Measurements from ENCODE around the gene PDCD2L. TPM values are rescaled to one million over a fixed set of nuclear protein-coding genes. Genes with fewer than 3 reads are reported as not detected.

The PDCD2L gene
- total RNA-seq, 1 experiment from 2014 or later = 31.5 TPM

DNA sequence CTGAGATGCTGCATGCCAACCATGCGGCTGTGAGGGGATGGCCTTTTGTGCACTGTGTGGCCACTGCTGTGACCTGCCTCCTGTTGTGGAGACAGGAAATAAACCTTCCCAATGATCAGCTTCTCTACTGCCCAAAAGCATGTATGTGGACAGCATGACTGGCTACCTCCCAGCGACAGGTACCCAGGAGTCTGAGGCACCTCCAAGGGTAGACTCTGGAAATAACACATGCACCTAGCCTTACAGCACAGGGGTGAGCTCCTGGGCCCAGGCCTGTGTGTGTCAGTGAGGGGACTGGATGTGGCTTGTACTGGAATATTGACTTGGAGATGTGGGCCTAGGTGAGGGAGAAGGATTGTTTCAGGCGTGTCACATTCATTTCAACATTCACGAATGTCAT lies 46.8 kb upstream of the PDCD2L start:
- BruUV-seq (replicated peaks) = no TSS peak
- Histone ChIP-seq H3F3A (ENCODE audit: low read length, unreplicated experiment) (no peaks in the 10 kb centered on the region), H3K4me3 (ENCODE audit: low read length) (no peak overlapping the region), H3K27me3 (ENCODE audit: low read length) (no peaks in the 10 kb centered on the region), H3K4me2 (ENCODE audit: low read length) (no peak overlapping the region), H4K20me1 (ENCODE audit: low read length) (no peaks in the 10 kb centered on the region), H3K36me3 (ENCODE audit: low read depth, low read length) (no peaks in the 10 kb centered on the region), H3K9me3 (ENCODE audit: low read length) (no peaks in the 10 kb centered on the region), H3K27ac (ENCODE audit: low read length) (no peak overlapping the region), H3K9ac (ENCODE audit: low read length) (no peak overlapping the region), H3K79me2 (ENCODE audit: low read length) (no peaks in the 10 kb centered on the region), H3K4me1 (ENCODE audit: insufficient read depth, low read length) (peaks cover 17% of the 10 kb centered on the region), H2AFZ (ENCODE audit: low read length) (no peak overlapping the region), H3K9me2 (replicated peaks; ENCODE audit: low read length) (no peaks in the 10 kb centered on the region)
- intact Hi-C loops (cut with micrococcal nuclease) = no loop called here
- POLR2A ChIA-PET (ENCODE audit: unreplicated experiment) = no interaction called here
- DNase-seq (no peak), ATAC-seq (no peak)
- CTCF ChIA-PET = no interaction called here
- TF ChIP-seq, protein P1, sequence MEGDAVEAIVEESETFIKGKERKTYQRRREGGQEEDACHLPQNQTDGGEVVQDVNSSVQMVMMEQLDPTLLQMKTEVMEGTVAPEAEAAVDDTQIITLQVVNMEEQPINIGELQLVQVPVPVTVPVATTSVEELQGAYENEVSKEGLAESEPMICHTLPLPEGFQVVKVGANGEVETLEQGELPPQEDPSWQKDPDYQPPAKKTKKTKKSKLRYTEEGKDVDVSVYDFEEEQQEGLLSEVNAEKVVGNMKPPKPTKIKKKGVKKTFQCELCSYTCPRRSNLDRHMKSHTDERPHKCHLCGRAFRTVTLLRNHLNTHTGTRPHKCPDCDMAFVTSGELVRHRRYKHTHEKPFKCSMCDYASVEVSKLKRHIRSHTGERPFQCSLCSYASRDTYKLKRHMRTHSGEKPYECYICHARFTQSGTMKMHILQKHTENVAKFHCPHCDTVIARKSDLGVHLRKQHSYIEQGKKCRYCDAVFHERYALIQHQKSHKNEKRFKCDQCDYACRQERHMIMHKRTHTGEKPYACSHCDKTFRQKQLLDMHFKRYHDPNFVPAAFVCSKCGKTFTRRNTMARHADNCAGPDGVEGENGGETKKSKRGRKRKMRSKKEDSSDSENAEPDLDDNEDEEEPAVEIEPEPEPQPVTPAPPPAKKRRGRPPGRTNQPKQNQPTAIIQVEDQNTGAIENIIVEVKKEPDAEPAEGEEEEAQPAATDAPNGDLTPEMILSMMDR (conservative IDR thresholded peaks at IDR 0.05; ENCODE audit: low read depth, low read length) = no peak
- TF ChIP-seq EZH2phosphoT487 (IDR thresholded peaks at IDR 0.05; ENCODE audit: borderline replicate concordance, low read length) (no peak), EZH2 (IDR thresholded peaks at IDR 0.05; ENCODE audit: low read length, unreplicated experiment) (no peak)

DNA sequence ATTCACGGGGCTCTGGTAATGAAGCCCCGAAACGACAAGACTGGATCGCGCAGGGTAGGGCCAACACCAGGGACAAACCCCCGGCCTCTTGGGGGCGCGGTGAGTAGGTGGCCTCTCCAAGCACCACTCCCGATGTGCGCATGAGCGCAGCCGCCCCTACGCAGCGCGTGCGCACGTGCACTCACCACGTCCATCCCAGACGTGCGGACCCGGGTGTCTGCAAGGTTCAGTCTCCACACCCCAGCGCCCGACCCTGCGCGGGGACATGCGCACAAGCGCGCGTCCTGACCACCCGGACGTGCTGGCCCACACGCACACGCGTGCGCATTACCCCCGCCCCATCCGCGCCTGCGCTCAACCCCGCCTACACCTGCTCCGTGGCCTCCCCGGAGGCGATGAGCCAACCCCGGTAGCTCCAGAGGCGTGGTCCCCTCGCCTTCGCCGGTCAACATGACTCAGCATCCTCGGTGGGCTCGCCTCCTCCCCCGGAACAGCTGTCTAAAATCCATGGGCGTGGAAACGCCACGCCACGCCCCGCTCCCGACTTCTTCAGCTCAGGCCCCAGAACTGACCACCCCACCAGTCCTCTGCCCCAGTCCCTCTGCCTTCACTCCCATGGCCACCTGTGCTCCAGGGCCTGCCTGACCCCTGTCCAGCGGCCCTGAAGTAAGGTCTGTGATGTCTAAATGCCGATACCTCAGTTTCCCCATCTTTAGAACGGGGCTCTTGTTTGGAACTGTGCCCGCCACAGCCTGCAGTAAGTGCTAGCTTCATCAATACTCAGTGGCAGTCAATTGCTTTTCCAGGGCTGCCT lies 44.9 kb upstream of the PDCD2L start:
- TF ChIP-seq, protein P1 (conservative IDR thresholded peaks at IDR 0.05; ENCODE audit: low read depth, low read length) = peak; percentile 58
- TF ChIP-seq EZH2phosphoT487 (IDR thresholded peaks at IDR 0.05; ENCODE audit: borderline replicate concordance, low read length) = peak; percentile 98
- TF ChIP-seq EZH2 (IDR thresholded peaks at IDR 0.05; ENCODE audit: low read length, unreplicated experiment) = no peak
- Histone ChIP-seq H3K79me2 (ENCODE audit: low read length) (no peaks in the 10 kb centered on the region), H3K4me2 (ENCODE audit: low read length) (peak overlapping the region; percentile 79), H3F3A (ENCODE audit: low read length, unreplicated experiment) (no peaks in the 10 kb centered on the region), H3K9ac (ENCODE audit: low read length) (peak overlapping the region; percentile 58), H3K27ac (ENCODE audit: low read length) (peak overlapping the region; percentile 55), H3K27me3 (ENCODE audit: low read length) (no peaks in the 10 kb centered on the region), H2AFZ (ENCODE audit: low read length) (peak overlapping the region; percentile 76), H3K9me2 (replicated peaks; ENCODE audit: low read length) (no peaks in the 10 kb centered on the region), H3K4me3 (ENCODE audit: low read length) (peak overlapping the region; percentile 59), H3K36me3 (ENCODE audit: low read depth, low read length) (no peaks in the 10 kb centered on the region), H3K9me3 (ENCODE audit: low read length) (no peaks in the 10 kb centered on the region), H4K20me1 (ENCODE audit: low read length) (no peaks in the 10 kb centered on the region), H3K4me1 (ENCODE audit: insufficient read depth, low read length) (peaks cover 17% of the 10 kb centered on the region)
- no TSS peak for BruUV-seq (replicated peaks)
- POLR2A ChIA-PET (ENCODE audit: unreplicated experiment) = interaction anchor here (0.6 kb wide), 1 partner anchor 9 kb away, joined by 8 read pairs; no protein-coding TSS in a partner anchor
- CTCF ChIA-PET = interaction anchor here (0.6 kb wide), 2 partner anchors 77 to 1386 kb away, joined by 3 to 4 read pairs; no protein-coding TSS in a partner anchor
- ATAC-seq (peak; percentile 95), DNase-seq (peak; percentile 96)
- intact Hi-C loops (cut with micrococcal nuclease) = no loop called here

DNA sequence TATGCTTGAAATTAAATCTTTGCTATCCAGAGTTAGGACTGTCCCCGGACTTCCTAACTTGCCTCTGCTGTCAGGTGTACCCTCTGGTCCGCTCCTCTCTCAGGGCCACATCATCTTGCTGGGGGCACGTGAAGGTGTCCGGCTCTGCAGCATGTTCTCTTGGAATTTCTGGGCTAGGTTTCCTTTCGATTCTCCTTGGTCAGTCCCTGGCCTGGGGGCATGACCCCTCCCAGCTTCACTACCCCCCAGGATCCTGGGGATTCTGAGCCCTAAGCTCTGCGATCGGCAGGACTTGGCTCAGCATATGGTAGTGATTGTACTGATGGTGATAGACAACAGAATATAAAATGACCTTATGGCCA lies 44.3 kb upstream of the PDCD2L start:
- ChIA-PET POLR2A (ENCODE audit: unreplicated experiment) (no interaction called here), CTCF (interaction anchor here (0.6 kb wide), 1 partner anchor 1387 kb away, joined by 3 read pairs; no protein-coding TSS in a partner anchor)
- peak overlapping the region; percentile 79 for H3K4me2 ChIP-seq (ENCODE audit: low read length)
- TF ChIP-seq EZH2phosphoT487 (IDR thresholded peaks at IDR 0.05; ENCODE audit: borderline replicate concordance, low read length) = no peak
- H3K9me2 ChIP-seq (replicated peaks; ENCODE audit: low read length) = no peaks in the 10 kb centered on the region
- TSS peak; percentile 86 for BruUV-seq (replicated peaks)
- H3K9me3 ChIP-seq (ENCODE audit: low read length) = no peaks in the 10 kb centered on the region
- 0 out of 2 replicates have a peak overlapping the region, but pooled peaks have one; percentile 48 for H2AFZ ChIP-seq (ENCODE audit: low read length)
- H4K20me1 ChIP-seq (ENCODE audit: low read length) = no peaks in the 10 kb centered on the region
- peaks cover 17% of the 10 kb centered on the region for H3K4me1 ChIP-seq (ENCODE audit: insufficient read depth, low read length)
- no peaks in the 10 kb centered on the region for H3F3A ChIP-seq (ENCODE audit: low read length, unreplicated experiment)
- no peaks in the 10 kb centered on the region for H3K79me2 ChIP-seq (ENCODE audit: low read length)
- H3K9ac ChIP-seq (ENCODE audit: low read length) = peak overlapping the region; percentile 42
- no peak for ATAC-seq
- intact Hi-C loops (cut with micrococcal nuclease) = no loop called here
- H3K4me3 ChIP-seq (ENCODE audit: low read length) = peak overlapping the region; percentile 59
- DNase-seq = no peak
- no peaks in the 10 kb centered on the region for H3K27me3 ChIP-seq (ENCODE audit: low read length)
- peak overlapping the region; percentile 55 for H3K27ac ChIP-seq (ENCODE audit: low read length)
- no peaks in the 10 kb centered on the region for H3K36me3 ChIP-seq (ENCODE audit: low read depth, low read length)

All from PC-3 (cell line).